Adrenal gland (tissue), 5 donors: ENCODE results near the gene GUK1.

Experiments
- CTCF ChIP-seq, 6 experiments: fragments of 450-650 bp in 4 of 6; fragments of 200-600 bp in 2 of 6; sonication (generic) in 1 of 6; IDR thresholded peaks; 1 replicate in 5 of 6; 2 replicates in 1 of 6; pipeline versions ENCODE4 v1.5.1 to v1.8.0; 2016 to 2021; ENCODE audit warnings: antibody characterized with exemption in 6 of 6, mild to moderate bottlenecking in 2 of 6, moderate library complexity in 1 of 6
- POLR2A ChIP-seq, 2 donors: fragments of 450-650 bp; IDR thresholded peaks; one replicate each; pipeline ENCODE4 v1.6.1; 2017; ENCODE audit warnings: antibody characterized with exemption in 2 of 2, mild to moderate bottlenecking in 2 of 2, moderate library complexity in 1 of 2
- donor health status: DM: no; HTN: no; CAD: no.

- TF ChIP-seq POLR2A (IDR thresholded peaks at IDR 0.05), result no peak
- no peak for TF ChIP-seq CTCF (IDR thresholded peaks at IDR 0.05)
Observed at GRCh38 chr1:228177183-228177475, 37.0 kb downstream of the GUK1 start.
